Activated T-helper 17 cell treated with anti-CD3 and anti-CD28 coated beads, Interleukin-2, amount 50 U/mL, for 72 hours (primary cell): ENCODE measurements around the gene PIGX. TPM values are rescaled to one million over a fixed set of nuclear protein-coding genes. Genes with fewer than 3 reads are reported as not detected.

Experiments used
- ATAC-seq: fragments of 150-1000 bp; cut with Tn5 transposase; replicated peaks from 2 replicates; pipeline ENCODE4 v1.10.0; 2021; ENCODE audit warnings: mild to moderate bottlenecking, moderate library complexity
- H3K27ac Mint-ChIP-seq: one replicate; pipeline ENCODE4 v1.8.0; 2022; ENCODE audit warnings: mixed read lengths
- H3K27me3 Mint-ChIP-seq: one replicate; pipeline ENCODE4 v1.8.0; 2022; ENCODE audit warnings: mixed read lengths
- H3K36me3 Mint-ChIP-seq: one replicate; pipeline ENCODE4 v1.8.0; 2022; ENCODE audit warnings: low read depth, mild to moderate bottlenecking, mixed read lengths
- H3K4me1 Mint-ChIP-seq: one replicate; pipeline ENCODE4 v1.8.0; 2022; ENCODE audit warnings: mixed read lengths
- H3K4me3 Mint-ChIP-seq: one replicate; pipeline ENCODE4 v1.8.0; 2022; ENCODE audit warnings: mild to moderate bottlenecking, mixed read lengths
- H3K9me3 Mint-ChIP-seq: one replicate; pipeline ENCODE4 v1.8.0; 2022; ENCODE audit warnings: mixed read lengths
- total RNA-seq, 2 donors: library from RNA; stranded (reverse); gene quantifications; one replicate each; pipeline ENCODE4 v1.2.3, GENCODE V29; 2022

Gene PIGX
- total RNA-seq, 2 donors from 2014 or later, result 38.6 to 52.8 TPM

DNA sequence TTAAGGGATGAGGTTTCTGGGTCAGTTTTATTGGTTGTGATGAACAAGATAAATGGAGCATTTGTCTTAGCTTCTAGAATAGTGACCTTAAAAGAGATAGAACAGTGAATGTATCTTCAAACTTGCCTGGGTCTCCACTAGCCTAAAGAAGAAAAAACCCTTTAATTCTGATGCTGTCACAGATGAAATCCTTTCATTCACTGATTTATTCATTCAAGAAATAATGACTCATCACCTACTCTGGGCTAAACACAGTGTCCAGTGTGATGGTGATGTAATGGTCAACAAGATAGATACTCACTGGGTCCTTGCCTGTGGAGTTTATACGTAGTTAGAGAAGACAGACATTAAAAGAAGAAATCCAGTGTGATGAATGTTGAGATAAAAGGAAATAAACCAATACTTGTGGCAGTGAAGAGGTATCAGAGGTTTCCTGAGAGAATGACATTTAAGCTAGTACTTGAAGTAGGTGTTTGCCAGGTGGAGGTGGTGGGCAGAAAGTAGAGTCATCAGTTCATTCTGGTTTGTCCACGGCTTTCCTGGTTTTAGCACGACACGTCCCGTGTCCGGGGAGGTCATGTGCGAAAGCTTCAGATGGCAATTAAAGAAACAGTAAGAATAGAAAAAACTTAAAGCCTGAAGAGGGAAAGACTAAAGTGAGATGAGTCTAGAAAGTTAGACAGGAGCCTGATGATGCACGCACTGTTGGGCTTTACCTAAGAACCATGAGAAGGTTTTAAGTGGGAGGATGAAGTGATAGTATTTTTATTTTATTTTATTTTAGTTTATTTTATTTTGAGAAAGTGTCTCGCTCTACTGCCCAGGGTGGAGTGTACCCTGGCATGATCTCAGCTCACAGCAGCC is 45.9 kb downstream of the PIGX start:
- H3K27ac Mint-ChIP-seq, result peak overlapping the region; percentile 74
- ATAC-seq, result peak; percentile 68
- H3K4me1 Mint-ChIP-seq, result peaks cover 33% of the 10 kb centered on the region
- H3K4me3 Mint-ChIP-seq, result peak overlapping the region; percentile 52
- peaks cover 3% of the 10 kb centered on the region for H3K9me3 Mint-ChIP-seq
- H3K36me3 Mint-ChIP-seq, result peaks cover 82% of the 10 kb centered on the region
- no peaks in the 10 kb centered on the region for H3K27me3 Mint-ChIP-seq

DNA sequence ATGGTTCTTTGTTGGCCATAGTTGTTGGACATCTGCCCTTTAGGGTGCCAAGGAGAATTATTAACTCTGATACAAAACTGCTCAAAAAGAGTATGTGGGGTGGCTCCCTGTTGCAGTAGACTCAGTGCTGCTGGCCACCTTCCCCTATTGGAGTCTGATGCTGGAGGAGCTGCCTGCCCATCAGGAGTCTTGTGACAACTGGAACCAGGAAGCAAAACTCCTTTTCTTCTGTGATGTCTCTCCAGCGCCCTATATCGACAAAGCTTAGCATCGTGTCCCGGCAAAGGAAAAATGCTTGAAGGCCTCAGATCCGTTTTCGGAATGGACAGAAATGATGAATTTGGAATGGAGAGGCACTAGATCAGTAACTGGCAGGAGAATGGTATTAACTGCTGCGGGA is 51.0 kb downstream of the PIGX start:
- Mint-ChIP-seq H3K36me3 (peaks cover 65% of the 10 kb centered on the region), H3K27me3 (no peaks in the 10 kb centered on the region), H3K4me1 (peaks cover 18% of the 10 kb centered on the region), H3K4me3 (no peak overlapping the region), H3K27ac (no peak overlapping the region), H3K9me3 (no peaks in the 10 kb centered on the region)
- no peak for ATAC-seq

DNA sequence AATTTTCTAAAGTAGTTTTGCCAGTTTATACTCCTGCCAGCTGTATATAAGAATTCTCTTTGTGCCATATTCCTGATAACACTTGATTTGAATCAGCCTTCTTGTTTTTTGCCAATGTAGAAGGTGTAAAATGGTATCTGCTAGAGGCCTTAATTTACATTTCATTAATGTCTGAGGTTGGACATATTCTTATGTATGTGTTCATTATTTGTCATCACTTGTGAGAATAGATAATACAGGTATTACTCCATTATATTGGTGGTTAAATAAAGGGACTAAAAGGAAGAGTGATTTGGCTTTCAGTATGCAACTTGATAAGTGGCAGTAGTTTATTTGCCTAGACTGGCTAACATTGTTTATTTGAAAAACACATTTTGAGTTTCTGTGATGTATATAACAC is 53.3 kb downstream of the PIGX start:
- peak; percentile 28 for ATAC-seq
- peaks cover 53% of the 10 kb centered on the region for H3K36me3 Mint-ChIP-seq
- H3K27ac Mint-ChIP-seq, result peak overlapping the region; percentile 22
- no peak overlapping the region for H3K4me3 Mint-ChIP-seq
- H3K9me3 Mint-ChIP-seq, result no peaks in the 10 kb centered on the region
- no peaks in the 10 kb centered on the region for H3K27me3 Mint-ChIP-seq
- peaks cover 18% of the 10 kb centered on the region for H3K4me1 Mint-ChIP-seq

DNA sequence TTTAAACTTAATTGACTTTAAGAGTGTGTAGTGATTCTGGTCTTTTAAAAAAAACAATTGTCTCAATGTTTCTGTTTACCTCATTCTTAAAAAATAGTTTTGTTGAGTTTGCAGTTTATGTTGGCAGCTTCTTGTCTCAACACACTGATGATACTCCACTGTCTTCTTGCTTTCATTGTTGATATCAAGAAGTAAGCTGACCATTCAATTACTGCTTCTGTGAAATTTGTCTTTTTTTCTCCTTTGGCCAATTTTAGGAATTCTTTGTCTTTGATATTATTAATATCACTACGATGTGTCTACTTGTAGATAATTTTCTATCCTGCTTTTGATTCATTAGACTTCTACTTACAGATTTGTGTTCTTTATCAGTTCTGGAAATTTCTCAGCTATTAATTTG is 58.9 kb downstream of the PIGX start:
- Mint-ChIP-seq H3K27ac (peak overlapping the region; percentile 29), H3K36me3 (peaks cover 32% of the 10 kb centered on the region), H3K4me3 (no peak overlapping the region), H3K4me1 (peaks cover 35% of the 10 kb centered on the region), H3K9me3 (no peaks in the 10 kb centered on the region), H3K27me3 (no peaks in the 10 kb centered on the region)
- no peak for ATAC-seq

DNA sequence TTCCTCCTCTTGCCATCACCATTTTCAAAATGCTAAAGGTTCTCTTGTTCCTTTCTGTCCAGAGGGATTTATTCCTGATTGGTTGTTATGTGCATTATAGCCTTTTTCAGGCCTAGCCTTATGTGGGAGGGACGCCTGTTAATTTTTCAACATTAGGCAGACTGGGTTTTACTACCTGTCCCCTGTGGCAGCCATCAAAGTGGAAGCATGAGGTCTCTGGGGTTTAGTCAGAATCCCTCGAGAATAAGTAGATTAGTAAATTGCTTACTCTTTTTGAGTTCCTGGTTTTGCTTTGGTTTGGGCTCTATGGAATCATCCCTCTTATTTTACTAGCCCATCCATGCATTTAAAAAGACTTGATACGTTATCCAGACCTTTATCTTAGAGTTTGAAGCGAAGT is 59.9 kb downstream of the PIGX start:
- no peaks in the 10 kb centered on the region for H3K27me3 Mint-ChIP-seq
- H3K4me3 Mint-ChIP-seq, result peak overlapping the region; percentile 2
- peaks cover 35% of the 10 kb centered on the region for H3K4me1 Mint-ChIP-seq
- peak overlapping the region; percentile 29 for H3K27ac Mint-ChIP-seq
- peaks cover 38% of the 10 kb centered on the region for H3K36me3 Mint-ChIP-seq
- H3K9me3 Mint-ChIP-seq, result no peaks in the 10 kb centered on the region
- no peak for ATAC-seq

- Mint-ChIP-seq H3K4me1 (peaks cover 39% of the 10 kb centered on the region), H3K4me3 (no peak overlapping the region), H3K27ac (peak overlapping the region; percentile 51), H3K36me3 (peaks cover 37% of the 10 kb centered on the region), H3K9me3 (no peaks in the 10 kb centered on the region), H3K27me3 (no peaks in the 10 kb centered on the region)
- ATAC-seq, result no peak
Measured at GRCh38 chr3:196772897-196773296, 60.7 kb downstream of the PIGX start.

GRCh38 chr3:196774191-196774820 is 62.1 kb downstream of the PIGX start:
- peak; percentile 89 for ATAC-seq
- H3K4me1 Mint-ChIP-seq, result peaks cover 50% of the 10 kb centered on the region
- H3K27ac Mint-ChIP-seq, result peak overlapping the region; percentile 51
- H3K27me3 Mint-ChIP-seq, result no peaks in the 10 kb centered on the region
- peaks cover 46% of the 10 kb centered on the region for H3K36me3 Mint-ChIP-seq
- H3K4me3 Mint-ChIP-seq, result peak overlapping the region; percentile 30
- H3K9me3 Mint-ChIP-seq, result no peaks in the 10 kb centered on the region

DNA sequence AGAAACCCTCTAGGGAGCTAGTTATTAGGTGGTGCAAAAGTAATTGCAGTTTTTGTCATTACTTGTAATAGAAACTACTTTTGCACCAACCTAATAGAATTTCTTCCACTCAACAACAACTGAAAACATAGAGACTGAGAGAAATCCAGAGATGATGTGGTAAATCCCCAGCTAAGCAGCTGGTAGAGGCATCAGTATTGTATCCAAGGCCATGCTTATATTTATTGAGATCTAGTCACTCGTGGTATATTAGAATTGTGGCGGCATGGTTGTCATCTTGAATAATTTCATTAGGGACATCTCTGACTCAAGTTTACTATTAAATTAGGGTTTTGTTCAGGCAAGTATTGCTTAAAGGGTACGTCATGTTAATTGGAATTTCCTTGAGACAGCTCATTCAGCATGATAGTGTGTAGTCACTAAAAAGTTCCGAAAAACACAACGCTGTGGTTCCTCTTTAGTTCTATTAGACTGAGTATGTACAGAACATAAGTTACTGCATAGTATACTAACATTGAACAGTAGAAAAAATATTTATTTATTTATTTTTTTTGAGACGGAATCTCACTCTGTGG is 62.8 kb downstream of the PIGX start:
- H3K36me3 Mint-ChIP-seq, result peaks cover 47% of the 10 kb centered on the region
- peak; percentile 33 for ATAC-seq
- H3K27me3 Mint-ChIP-seq, result no peaks in the 10 kb centered on the region
- peaks cover 51% of the 10 kb centered on the region for H3K4me1 Mint-ChIP-seq
- H3K9me3 Mint-ChIP-seq, result no peaks in the 10 kb centered on the region
- H3K27ac Mint-ChIP-seq, result peak overlapping the region; percentile 51
- H3K4me3 Mint-ChIP-seq, result peak overlapping the region; percentile 30

GRCh38 chr3:196775938-196776337 is 63.8 kb downstream of the PIGX start:
- Mint-ChIP-seq H3K27ac (no peak overlapping the region), H3K4me1 (peaks cover 53% of the 10 kb centered on the region), H3K4me3 (no peak overlapping the region), H3K9me3 (no peaks in the 10 kb centered on the region), H3K36me3 (peaks cover 50% of the 10 kb centered on the region), H3K27me3 (no peaks in the 10 kb centered on the region)
- ATAC-seq, result no peak

DNA sequence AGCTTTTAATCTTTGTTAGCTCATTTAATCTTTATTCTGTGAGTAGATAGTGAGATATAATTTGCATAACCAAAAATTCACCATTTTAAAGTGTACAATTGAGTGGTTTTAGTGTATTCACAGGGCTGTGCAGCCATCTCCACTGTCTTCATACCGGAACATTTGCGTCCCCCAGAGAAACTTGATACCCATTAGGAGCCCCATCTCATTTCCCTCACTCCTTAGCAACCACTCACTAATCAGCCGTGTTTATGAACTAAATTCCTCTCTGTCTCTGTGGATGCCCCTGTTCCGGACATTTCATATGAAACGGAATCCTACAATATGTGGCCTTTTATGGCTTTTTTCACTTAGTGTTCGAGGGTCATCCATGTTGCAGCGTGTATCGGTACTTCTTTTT is 65.7 kb downstream of the PIGX start:
- Mint-ChIP-seq H3K4me3 (no peak overlapping the region), H3K9me3 (no peaks in the 10 kb centered on the region), H3K36me3 (peaks cover 64% of the 10 kb centered on the region), H3K4me1 (peaks cover 36% of the 10 kb centered on the region), H3K27me3 (no peaks in the 10 kb centered on the region), H3K27ac (no peak overlapping the region)
- no peak for ATAC-seq

DNA sequence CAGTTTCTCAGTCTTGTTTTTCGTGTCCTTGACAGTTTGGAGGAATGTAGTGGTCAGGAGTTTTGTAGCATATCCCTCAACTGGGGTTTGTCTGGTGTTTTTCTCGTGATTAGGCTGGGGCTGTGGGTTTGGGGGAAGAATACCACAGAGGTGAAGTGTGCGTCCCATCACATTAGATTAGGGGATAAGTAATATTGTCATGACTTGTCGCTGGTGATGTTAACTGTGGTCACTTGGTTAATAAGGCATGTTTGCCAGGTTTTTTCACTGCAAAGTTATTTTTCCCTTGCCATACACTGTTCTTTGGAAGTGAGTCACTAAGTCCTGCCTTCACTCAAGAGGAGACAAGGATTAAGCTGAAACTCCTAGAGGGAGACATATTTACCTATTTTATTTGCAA is 66.6 kb downstream of the PIGX start:
- Mint-ChIP-seq H3K9me3 (no peaks in the 10 kb centered on the region), H3K36me3 (peaks cover 73% of the 10 kb centered on the region), H3K27me3 (no peaks in the 10 kb centered on the region), H3K27ac (no peak overlapping the region), H3K4me1 (peaks cover 36% of the 10 kb centered on the region), H3K4me3 (no peak overlapping the region)
- ATAC-seq, result no peak

GRCh38 chr3:196782511-196782910 is 70.3 kb downstream of the PIGX start:
- H3K4me1 Mint-ChIP-seq, result peaks cover 29% of the 10 kb centered on the region
- H3K27ac Mint-ChIP-seq, result no peak overlapping the region
- ATAC-seq, result no peak
- H3K9me3 Mint-ChIP-seq, result no peaks in the 10 kb centered on the region
- H3K4me3 Mint-ChIP-seq, result no peak overlapping the region
- no peaks in the 10 kb centered on the region for H3K27me3 Mint-ChIP-seq
- peaks cover 88% of the 10 kb centered on the region for H3K36me3 Mint-ChIP-seq
